ENCODE results near the gene CDC7. TPM values are rescaled to one million over a fixed set of nuclear protein-coding genes. Genes with fewer than 3 reads are reported as not detected.

Gene CDC7
- total and polyA plus RNA-seq, 2 donors = 1.9 to 26.1 TPM

- no peak overlapping the region for H3K27ac ChIP-seq (ENCODE audit: low read depth)
- no peaks in the 10 kb centered on the region for H3K4me1 ChIP-seq (ENCODE audit: insufficient read depth)
- 90% methylated on average over 18 of the region's 18 CpGs for WGBS
- DNase-seq (ENCODE audit: extremely low spot score) = no peak
- H3K4me3 ChIP-seq (ENCODE audit: low read depth, low read length) = no peak overlapping the region
- no peaks in the 10 kb centered on the region for H3K36me3 ChIP-seq (ENCODE audit: insufficient read depth)
These were observed 45.6 kb downstream of the CDC7 start for GRCh38 chr1:91546301-91546581.

DNA sequence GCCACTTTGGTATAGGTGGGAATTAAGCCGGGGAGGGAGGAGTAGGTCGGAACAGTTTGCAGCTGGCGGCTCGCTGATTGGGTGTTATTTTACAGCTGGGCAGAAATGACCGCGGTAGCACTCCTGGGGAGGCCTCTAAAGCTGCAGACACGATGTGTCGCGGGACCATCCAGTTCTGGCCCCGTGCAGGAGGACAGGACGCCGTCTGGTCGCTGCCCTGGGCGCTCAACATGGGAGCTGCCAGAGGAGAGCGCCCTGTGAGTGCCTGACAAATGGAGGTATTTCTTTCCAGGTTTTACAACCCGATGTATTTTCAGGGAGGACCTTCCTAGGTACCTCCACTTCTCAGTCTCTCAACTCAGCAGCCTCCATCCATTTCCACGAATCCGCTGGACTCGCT is 46.2 kb downstream of the CDC7 start:
- Histone ChIP-seq H3K4me3 (ENCODE audit: low read depth, low read length) (no peak overlapping the region), H3K36me3 (ENCODE audit: insufficient read depth) (no peaks in the 10 kb centered on the region), H3K27ac (ENCODE audit: low read depth) (no peak overlapping the region), H3K4me1 (ENCODE audit: insufficient read depth) (no peaks in the 10 kb centered on the region)
- no peak for DNase-seq (ENCODE audit: extremely low spot score)
- WGBS = 94% methylated on average over 19 of the region's 19 CpGs

DNA sequence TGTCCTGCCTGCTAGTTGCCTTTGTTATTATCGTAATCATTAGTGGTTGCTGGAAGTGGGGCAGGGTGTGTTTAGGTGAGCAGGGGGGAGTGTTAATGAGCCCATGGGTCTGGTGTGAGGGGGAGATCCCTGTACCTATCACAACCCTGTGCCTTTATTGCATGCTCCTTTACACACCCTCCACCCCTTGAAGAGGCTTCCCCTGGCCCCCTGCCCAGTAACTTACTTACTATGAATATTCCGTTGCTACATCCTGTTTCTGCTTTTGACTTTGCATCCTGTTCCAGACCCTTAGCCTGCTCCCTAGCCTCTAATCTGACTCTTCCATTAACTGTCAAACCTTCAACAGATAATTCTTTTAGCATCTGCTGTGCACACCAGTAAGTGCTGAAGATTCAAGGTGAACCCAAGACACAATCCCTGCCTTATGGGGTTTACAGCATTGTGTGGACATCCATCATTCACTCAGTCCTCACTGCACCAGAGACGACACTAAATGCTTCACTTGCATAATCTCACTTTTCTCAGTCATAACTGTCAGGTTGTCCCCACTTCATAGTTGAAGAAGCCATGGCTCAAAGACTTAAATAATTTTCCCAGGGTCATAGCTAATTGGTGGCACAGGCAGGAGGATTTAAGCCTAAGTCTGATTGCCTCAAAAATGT is 47.9 kb downstream of the CDC7 start:
- no peak overlapping the region for H3K4me3 ChIP-seq (ENCODE audit: low read depth, low read length)
- 80% methylated on average over 3 of the region's 3 CpGs for WGBS
- no peaks in the 10 kb centered on the region for H3K36me3 ChIP-seq (ENCODE audit: insufficient read depth)
- H3K4me1 ChIP-seq (ENCODE audit: insufficient read depth) = no peaks in the 10 kb centered on the region
- H3K27ac ChIP-seq (ENCODE audit: low read depth) = no peak overlapping the region
- DNase-seq (ENCODE audit: extremely low spot score) = no peak

- H3K27ac ChIP-seq (ENCODE audit: low read depth) = no peak overlapping the region
These were observed 48.5 kb downstream of the CDC7 start for GRCh38 chr1:91549041-91549735.

DNA sequence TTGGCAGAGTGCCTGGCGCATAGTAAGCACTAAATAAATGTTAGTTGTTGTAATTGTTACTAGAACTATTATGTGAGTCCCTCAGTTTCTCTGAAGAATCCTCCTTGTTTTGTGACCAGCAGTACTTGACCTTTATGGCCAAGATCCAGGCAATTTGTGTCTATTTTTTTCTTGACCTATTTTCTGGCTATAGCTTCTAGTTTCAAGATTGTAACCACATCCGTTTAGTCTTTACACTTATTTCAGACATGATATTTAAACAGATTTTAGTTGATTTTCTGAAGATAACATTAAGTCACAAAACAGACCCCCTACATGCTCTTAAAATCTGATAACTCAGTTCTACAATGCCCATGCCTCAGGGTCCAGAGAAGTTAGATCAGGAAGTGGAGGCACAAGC is 50.3 kb downstream of the CDC7 start:
- Histone ChIP-seq H3K27ac (ENCODE audit: low read depth) (no peak overlapping the region), H3K4me1 (ENCODE audit: insufficient read depth) (no peaks in the 10 kb centered on the region), H3K36me3 (ENCODE audit: insufficient read depth) (no peaks in the 10 kb centered on the region), H3K4me3 (ENCODE audit: low read depth, low read length) (no peak overlapping the region)
- no peak for DNase-seq (ENCODE audit: extremely low spot score)
- 88% methylated on average over 2 of the region's 2 CpGs for WGBS

More at GRCh38 chr1:91549041-91549735, 48.5 kb downstream of the CDC7 start:
- no peak overlapping the region for H3K4me3 ChIP-seq (ENCODE audit: low read depth, low read length)
- DNase-seq (ENCODE audit: extremely low spot score) = no peak
- WGBS = 25% methylated on average over 2 of the region's 2 CpGs
- H3K4me1 ChIP-seq (ENCODE audit: insufficient read depth) = no peaks in the 10 kb centered on the region
- no peaks in the 10 kb centered on the region for H3K36me3 ChIP-seq (ENCODE audit: insufficient read depth)

- no peaks in the 10 kb centered on the region for H3K4me1 ChIP-seq (ENCODE audit: insufficient read depth)
- no peak for DNase-seq (ENCODE audit: extremely low spot score)
- no peak overlapping the region for H3K27ac ChIP-seq (ENCODE audit: low read depth)
- H3K36me3 ChIP-seq (ENCODE audit: insufficient read depth) = no peaks in the 10 kb centered on the region
- H3K4me3 ChIP-seq (ENCODE audit: low read depth, low read length) = no peak overlapping the region
These were observed 51.4 kb downstream of the CDC7 start for GRCh38 chr1:91552091-91552490.

DNA sequence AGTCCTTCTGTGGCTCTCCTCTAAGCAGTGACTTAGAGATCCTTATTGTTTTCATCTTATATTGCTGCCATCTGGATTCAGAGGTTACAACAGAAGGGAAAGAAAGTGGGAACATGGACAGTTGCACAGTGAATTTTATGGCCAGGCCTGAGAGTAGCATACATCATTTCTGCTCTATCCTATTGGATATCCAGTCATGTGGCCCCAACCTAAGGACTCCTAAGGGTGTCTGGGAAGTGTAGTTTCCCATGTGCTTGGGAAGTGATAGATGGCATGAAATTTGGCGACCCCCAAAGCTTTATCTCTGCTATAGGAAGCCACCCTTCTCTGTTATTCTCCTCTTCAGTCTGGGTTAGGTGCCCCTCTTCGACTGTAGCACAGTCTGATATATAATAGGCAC is 51.9 kb downstream of the CDC7 start:
- 89% methylated on average over 2 of the region's 2 CpGs for WGBS
- H3K4me3 ChIP-seq (ENCODE audit: low read depth, low read length) = no peak overlapping the region
- no peaks in the 10 kb centered on the region for H3K4me1 ChIP-seq (ENCODE audit: insufficient read depth)
- DNase-seq (ENCODE audit: extremely low spot score) = no peak
- H3K36me3 ChIP-seq (ENCODE audit: insufficient read depth) = no peaks in the 10 kb centered on the region
- H3K27ac ChIP-seq (ENCODE audit: low read depth) = no peak overlapping the region

- no peaks in the 10 kb centered on the region for H3K4me1 ChIP-seq (ENCODE audit: insufficient read depth)
- no peak overlapping the region for H3K4me3 ChIP-seq (ENCODE audit: low read depth, low read length)
- 78% methylated on average over 3 of the region's 3 CpGs for WGBS
- DNase-seq (ENCODE audit: extremely low spot score) = no peak
- H3K27ac ChIP-seq (ENCODE audit: low read depth) = no peak overlapping the region
- H3K36me3 ChIP-seq (ENCODE audit: insufficient read depth) = no peaks in the 10 kb centered on the region
These were observed 52.5 kb downstream of the CDC7 start for GRCh38 chr1:91553177-91553591.

- Histone ChIP-seq H3K36me3 (ENCODE audit: insufficient read depth) (no peaks in the 10 kb centered on the region), H3K4me1 (ENCODE audit: insufficient read depth) (no peaks in the 10 kb centered on the region), H3K27ac (ENCODE audit: low read depth) (no peak overlapping the region), H3K4me3 (ENCODE audit: low read depth, low read length) (no peak overlapping the region)
- 48% methylated on average over 7 of the region's 7 CpGs for WGBS
- DNase-seq (ENCODE audit: extremely low spot score) = no peak
These were observed 54.6 kb downstream of the CDC7 start for GRCh38 chr1:91555074-91555730.

GRCh38 chr1:91555821-91556531 is 55.3 kb downstream of the CDC7 start:
- WGBS = 80% methylated on average over 7 of the region's 7 CpGs
- no peaks in the 10 kb centered on the region for H3K36me3 ChIP-seq (ENCODE audit: insufficient read depth)
- no peak overlapping the region for H3K4me3 ChIP-seq (ENCODE audit: low read depth, low read length)
- no peak for DNase-seq (ENCODE audit: extremely low spot score)
- H3K4me1 ChIP-seq (ENCODE audit: insufficient read depth) = no peaks in the 10 kb centered on the region
- H3K27ac ChIP-seq (ENCODE audit: low read depth) = no peak overlapping the region

- H3K4me3 ChIP-seq (ENCODE audit: low read depth, low read length) = no peak overlapping the region
- H3K27ac ChIP-seq (ENCODE audit: low read depth) = no peak overlapping the region
- no peak for DNase-seq (ENCODE audit: extremely low spot score)
- no peaks in the 10 kb centered on the region for H3K4me1 ChIP-seq (ENCODE audit: insufficient read depth)
- H3K36me3 ChIP-seq (ENCODE audit: insufficient read depth) = no peaks in the 10 kb centered on the region
- 92% methylated on average over 2 of the region's 2 CpGs for WGBS
These were observed 55.9 kb downstream of the CDC7 start for GRCh38 chr1:91556556-91556955.

- Histone ChIP-seq H3K27ac (ENCODE audit: low read depth) (no peak overlapping the region), H3K36me3 (ENCODE audit: insufficient read depth) (no peaks in the 10 kb centered on the region), H3K4me1 (ENCODE audit: insufficient read depth) (no peaks in the 10 kb centered on the region), H3K4me3 (ENCODE audit: low read depth, low read length) (no peak overlapping the region)
- DNase-seq (ENCODE audit: extremely low spot score) = no peak
- WGBS = 67% methylated on average over 5 of the region's 5 CpGs
These were observed 56.5 kb downstream of the CDC7 start for GRCh38 chr1:91557039-91557690.

DNA sequence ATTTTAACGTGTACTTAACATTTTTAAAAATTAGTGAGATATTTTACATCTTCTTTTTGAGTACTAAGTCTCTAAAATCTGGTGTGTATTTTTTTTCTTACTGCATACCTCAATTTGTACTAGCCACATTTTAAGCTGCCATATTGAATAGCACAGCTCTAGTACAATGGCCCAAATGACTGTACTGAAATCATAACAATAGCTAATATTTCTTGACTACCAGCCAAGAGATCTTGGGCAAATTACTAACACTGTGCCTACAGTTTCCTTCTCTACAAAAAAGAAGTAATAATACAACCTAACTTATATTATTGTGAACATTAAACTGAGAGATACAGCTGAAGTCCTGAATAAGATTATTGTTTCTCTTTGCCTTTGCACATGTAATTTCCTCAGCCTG is 57.2 kb downstream of the CDC7 start:
- Histone ChIP-seq H3K4me3 (ENCODE audit: low read depth, low read length) (no peak overlapping the region), H3K36me3 (ENCODE audit: insufficient read depth) (no peaks in the 10 kb centered on the region), H3K27ac (ENCODE audit: low read depth) (no peak overlapping the region), H3K4me1 (ENCODE audit: insufficient read depth) (no peaks in the 10 kb centered on the region)
- no peak for DNase-seq (ENCODE audit: extremely low spot score)
- WGBS = 98% methylated on average over 1 of the region's 1 CpG

All from urinary bladder (tissue), 4 donors.